Activated CD8-positive, alpha-beta memory T cell treated with anti-CD3 and anti-CD28 coated beads for 36 hours (primary cell): ENCODE data around the gene DAND5. TPM values are rescaled to one million over a fixed set of nuclear protein-coding genes. Genes with fewer than 3 reads are reported as not detected.
"Not testable (repeated sequence)": the region's sequence is repeated elsewhere in the genome, so short reads cannot be mapped to it uniquely, and the experiment has no call there.

Experiments
- CTCF ChIA-PET: fragments of 350-600 bp; sonication (Branson Sonifier 250); formaldehyde crosslinking; loops from one replicate; lab custom pipeline; 2021; ENCODE audit warnings: antibody characterized with exemption; lab: Charles Lee
- POLR2A ChIA-PET: fragments of 350-600 bp; sonication (Branson Sonifier 250); formaldehyde crosslinking; loops from one replicate; lab custom pipeline; 2021; ENCODE audit warnings: antibody characterized with exemption; lab: Charles Lee
- total RNA-seq, 2 experiments: library from RNA; stranded (reverse); gene quantifications; one replicate each; pipeline ENCODE4 v1.2.3, GENCODE V29; 2021

The DAND5 gene
- total RNA-seq, 2 experiments from 2014 or later: not detected

DNA sequence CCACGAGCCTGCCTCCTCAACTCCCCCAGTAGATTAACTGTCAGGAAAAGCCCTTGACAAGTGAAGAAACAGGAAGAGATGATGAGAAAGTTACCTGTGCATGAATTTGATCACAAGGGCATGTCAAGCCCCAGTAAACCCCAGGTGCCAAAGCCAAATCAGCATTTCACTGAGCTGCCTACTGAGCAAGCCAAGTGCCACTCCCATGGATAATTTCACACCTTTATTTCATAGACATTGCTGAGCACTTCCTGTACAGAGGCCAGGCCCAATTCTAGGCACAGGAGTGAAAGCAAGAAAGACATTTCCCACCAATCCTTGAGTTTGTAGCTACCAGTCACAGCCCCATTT lies 14.8 kb upstream of the DAND5 start:
- ChIA-PET POLR2A (interaction anchor here (0.6 to 1.3 kb wide), 2 partner anchors 8 to 1737 kb away, joined by 3 to 4 read pairs; no protein-coding TSS in a partner anchor), CTCF (interaction anchor here (1.1 to 2.9 kb wide), 2 partner anchors 11 to 21 kb away, joined by 3 to 20 read pairs; no protein-coding TSS in a partner anchor)

DNA sequence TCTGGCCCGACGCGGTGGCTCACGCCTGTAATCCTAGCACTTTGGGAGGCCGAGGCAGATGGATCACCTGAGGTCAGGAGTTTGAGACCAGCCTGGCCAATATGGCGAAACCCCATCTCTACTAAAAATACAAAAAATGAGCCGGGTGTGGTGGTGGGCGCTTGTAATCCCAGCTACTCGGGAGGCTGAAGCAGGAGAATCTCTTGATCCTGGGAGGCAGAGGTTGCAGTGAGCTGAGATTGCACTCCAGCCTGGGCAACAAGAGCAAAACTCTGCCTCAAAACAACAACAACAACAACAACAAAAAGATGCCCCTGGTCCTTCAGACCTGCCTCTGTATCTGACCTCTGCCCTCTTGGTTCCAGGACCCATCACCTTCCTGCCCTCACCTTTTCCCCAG lies 13.8 kb upstream of the DAND5 start:
- POLR2A ChIA-PET: not testable (repeated sequence)
- CTCF ChIA-PET: interaction anchor here (0.7 to 2.9 kb wide), 4 partner anchors 9 to 138 kb away, joined by 3 to 20 read pairs (median 4); no protein-coding TSS in a partner anchor

DNA sequence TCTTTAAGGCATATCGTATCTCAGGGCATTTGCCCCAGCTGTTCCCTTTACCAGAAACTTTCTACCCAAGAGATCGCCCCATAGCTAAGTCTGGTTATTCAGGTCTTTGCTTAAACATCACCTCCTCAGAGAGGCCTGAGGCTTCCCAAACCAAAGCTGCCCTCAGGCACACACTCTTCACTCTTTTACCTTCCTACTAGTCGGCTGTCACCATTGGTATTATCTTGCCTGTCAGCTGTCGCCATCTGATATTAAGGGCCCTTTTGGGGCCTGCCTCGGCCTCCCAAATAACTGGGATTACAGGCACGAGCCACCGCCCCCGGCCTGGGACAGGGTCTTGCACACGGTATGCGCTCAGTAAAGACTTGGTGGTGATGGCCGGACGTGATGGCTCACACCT lies 13.4 kb upstream of the DAND5 start:
- POLR2A ChIA-PET: interaction anchor here (1.2 kb wide), 1 partner anchor 17 kb away, joined by 3 read pairs; no protein-coding TSS in a partner anchor
- CTCF ChIA-PET: interaction anchor here (0.7 to 2.9 kb wide), 4 partner anchors 10 to 138 kb away, joined by 3 to 20 read pairs (median 4); no protein-coding TSS in a partner anchor

DNA sequence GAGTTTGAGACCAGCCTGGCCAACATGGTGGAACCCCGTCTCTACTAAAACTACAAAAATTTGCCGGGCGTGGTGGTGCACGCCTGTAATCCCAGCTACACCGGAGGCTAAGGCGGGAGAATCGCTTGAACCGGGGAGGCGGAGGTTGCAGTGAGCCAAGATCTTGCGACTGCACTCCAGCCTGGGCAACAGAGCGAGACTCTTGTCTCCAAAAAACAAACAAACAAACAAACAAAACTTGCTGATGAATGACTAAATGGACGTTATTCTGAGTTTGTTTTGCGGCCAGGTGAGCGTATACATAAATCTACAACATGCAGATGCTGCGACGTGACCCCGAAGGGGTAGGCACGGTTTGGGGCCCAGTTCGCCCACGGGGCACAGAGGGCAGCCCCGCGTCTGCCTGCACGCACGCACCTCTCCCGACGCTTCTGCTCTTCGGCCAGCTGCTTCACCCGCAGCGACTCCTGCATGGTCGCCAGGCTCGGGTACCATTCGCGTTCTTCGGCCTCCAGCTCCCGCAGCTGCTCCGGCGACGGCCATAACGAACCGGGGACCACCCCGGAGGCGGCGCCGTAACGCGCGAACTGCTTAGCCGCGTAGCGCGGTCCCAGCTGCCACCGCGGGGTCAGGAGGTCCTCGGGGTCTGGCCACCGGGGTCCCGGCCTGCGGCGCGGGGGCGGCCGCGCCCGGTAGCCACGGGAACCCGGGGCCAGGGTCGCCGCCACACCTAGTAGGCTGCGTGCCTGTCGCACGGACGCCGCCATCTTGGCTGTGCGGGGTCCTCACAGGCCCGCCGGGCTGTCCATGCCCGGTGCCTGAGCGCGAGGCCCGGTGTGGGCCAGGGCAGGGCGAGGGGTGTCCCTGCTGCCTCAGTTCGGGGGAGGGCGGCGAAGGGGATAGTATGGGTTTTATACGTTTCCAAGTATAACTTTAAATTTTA lies 12.7 kb upstream of the DAND5 start, which contains the start of gene GADD45GIP1:
Gene GADD45GIP1 (minus strand): TSS at position 778 of the 943 bp plus-strand sequence. CDS start 11 bp downstream, at position 767.
- POLR2A ChIA-PET: interaction anchor here (1.2 kb wide), 1 partner anchor 17 kb away, joined by 3 read pairs; no protein-coding TSS in a partner anchor
- CTCF ChIA-PET: interaction anchor here (0.6 to 2.9 kb wide), 5 partner anchors 9 to 556 kb away, joined by 3 to 20 read pairs (median 5); partner anchors contain the start of gene ZNF799

DNA sequence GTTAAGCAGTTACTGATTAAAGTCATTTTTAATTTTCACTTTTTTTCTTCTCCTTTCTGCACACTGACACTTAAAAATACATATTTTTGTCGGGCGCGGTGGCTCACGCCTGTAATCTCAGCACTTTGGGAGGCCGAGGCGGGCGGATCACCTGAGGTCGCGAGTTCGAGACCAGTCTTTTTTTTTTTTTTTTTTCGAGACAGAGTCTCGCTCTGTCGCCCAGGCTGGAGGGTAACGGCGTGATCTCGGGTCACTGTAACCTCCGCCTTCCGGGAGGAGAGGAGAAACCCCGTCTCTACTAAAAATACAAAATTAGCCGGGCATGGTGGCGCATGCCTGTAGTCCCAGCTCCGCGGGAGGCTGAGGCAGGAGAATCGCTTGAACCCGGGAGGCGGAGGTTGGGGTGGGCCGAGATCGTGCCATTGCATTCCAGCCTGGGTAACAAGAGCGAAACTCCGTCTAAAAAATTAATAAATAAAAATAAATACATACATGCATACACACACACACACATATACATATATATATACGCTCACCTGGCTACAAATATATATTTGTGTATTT lies 11.9 kb upstream of the DAND5 start:
- CTCF ChIA-PET: interaction anchor here (2.2 kb wide), 1 partner anchor 73 kb away, joined by 5 read pairs; no protein-coding TSS in a partner anchor
- POLR2A ChIA-PET: not testable (repeated sequence)

DNA sequence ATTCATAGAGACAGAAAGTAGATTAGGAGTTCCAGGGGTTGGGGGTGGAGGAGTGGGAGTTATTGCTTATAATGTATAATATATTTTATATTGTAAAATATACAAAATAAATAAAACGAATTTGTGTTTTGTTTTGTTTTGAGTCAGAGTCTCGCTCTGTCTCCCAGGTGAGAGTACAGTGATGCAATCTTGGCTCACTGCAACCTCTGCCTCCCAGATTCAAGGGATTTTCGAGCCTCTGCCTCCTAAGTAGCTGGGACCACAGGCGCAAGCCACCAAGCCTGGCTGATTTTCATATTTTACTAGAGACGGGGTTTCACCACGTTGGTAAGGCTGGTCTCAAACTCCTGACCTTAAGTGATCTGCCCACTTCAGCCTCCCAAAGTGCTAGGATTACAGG lies 9.9 kb upstream of the DAND5 start:
- CTCF ChIA-PET: interaction anchor here (1.2 to 1.3 kb wide), 2 partner anchors 9 to 18 kb away, joined by 3 to 4 read pairs; no protein-coding TSS in a partner anchor

DNA sequence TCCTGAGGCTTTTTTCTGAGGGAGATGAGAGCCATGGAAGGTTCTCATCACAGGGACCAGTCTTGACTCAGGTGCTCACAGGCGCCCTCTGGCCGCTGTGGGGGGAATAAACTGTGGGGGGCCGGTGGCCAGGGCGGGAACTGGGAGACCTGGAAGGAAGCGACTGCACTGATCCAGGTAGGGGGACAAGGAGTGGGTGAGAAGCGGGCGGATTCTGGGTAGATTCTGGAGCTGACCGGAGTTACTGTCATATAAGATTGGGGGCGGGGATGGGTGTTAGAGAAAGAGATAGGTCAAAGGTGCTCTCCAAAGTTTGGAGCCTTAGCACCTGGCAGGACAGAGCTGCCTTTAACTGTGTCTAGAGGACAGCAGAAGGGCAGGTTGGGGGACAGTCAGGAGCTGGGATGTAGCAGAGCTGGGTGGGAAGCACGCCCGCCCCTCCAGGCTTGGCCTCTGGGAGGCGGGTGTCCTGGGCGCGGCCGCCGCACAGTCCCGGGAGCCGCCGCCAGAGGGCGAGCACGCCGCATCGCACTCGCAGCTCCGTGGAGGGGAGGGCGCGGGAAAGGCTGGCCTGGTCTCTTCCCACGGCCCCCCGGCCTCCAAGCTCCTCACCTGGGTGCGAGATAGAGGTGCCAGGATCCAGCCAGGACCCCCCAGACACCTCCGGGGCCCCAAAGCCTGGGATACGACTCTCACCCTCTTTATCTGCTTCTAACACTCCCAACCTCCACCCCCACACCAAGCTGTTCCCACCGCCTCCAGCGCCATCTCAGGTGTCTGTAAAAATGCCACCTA lies 4.2 kb upstream of the DAND5 start:
- CTCF ChIA-PET: interaction anchor here (0.6 to 6.8 kb wide), 63 partner anchors 10 to 1383 kb away, joined by 3 to 83 read pairs (median 4); partner anchors contain the start of genes CACNA1A, CALR, DNASE2 and FARSA
- POLR2A ChIA-PET: interaction anchor here (0.5 to 1.1 kb wide), 6 partner anchors 9 to 190 kb away, joined by 3 to 4 read pairs (median 3); partner anchors contain the start of gene FARSA

More for the DNA sequence above, 9.9 kb upstream of the DAND5 start:
- POLR2A ChIA-PET: interaction anchor here (0.7 kb wide), 1 partner anchor 74 kb away, joined by 9 read pairs; no protein-coding TSS in a partner anchor

DNA sequence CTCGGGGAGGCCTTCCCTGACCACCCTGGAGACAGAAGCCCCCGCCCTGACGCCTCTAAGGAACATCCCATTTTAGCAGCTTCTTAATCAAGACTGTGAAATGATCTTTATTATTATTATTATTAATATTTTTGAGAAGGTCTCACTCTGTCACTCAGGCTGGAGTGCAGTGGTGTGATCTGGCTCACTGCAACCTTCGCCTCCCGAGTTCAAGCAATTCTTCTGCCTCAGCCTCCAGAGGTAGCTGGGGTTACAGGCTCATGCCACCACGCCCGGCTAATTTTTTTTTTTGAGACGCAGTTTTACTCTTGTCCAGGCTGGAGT lies 3.6 kb upstream of the DAND5 start:
- CTCF ChIA-PET: interaction anchor here (0.6 to 6.8 kb wide), 59 partner anchors 10 to 1384 kb away, joined by 3 to 83 read pairs (median 5); partner anchors contain the start of genes CACNA1A, CALR, DNASE2 and FARSA

DNA sequence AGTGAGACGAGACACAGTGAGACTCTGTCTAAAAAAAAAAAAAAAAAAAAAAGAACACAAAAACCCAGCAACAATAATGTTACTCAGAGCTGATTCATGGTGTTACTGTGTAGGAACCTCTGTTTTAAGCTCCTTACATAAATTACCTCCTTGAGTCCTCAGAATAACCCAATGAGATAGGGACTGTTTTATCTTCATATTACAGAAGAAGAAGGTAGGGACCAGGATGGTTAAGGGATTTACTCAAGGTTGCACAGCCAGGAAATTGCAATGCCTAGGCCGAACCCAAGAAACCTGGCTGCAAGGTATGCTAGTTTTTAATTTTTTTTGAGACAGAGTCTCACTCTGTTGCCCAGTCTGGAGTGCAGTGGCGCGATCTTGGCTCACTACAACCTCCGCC lies 1.5 kb upstream of the DAND5 start:
- ChIA-PET CTCF (interaction anchor here (0.7 to 6.8 kb wide), 10 partner anchors 8 to 471 kb away, joined by 3 to 83 read pairs (median 3); partner anchors contain the start of genes FARSA and GCDH), POLR2A (interaction anchor here (0.6 kb wide), 1 partner anchor 200 kb away, joined by 3 read pairs; no protein-coding TSS in a partner anchor)

More for the DNA sequence above, 3.6 kb upstream of the DAND5 start:
- POLR2A ChIA-PET: interaction anchor here (0.8 to 1.1 kb wide), 4 partner anchors 19 to 128 kb away, joined by 3 to 4 read pairs (median 4); partner anchors contain the start of gene FARSA

DNA sequence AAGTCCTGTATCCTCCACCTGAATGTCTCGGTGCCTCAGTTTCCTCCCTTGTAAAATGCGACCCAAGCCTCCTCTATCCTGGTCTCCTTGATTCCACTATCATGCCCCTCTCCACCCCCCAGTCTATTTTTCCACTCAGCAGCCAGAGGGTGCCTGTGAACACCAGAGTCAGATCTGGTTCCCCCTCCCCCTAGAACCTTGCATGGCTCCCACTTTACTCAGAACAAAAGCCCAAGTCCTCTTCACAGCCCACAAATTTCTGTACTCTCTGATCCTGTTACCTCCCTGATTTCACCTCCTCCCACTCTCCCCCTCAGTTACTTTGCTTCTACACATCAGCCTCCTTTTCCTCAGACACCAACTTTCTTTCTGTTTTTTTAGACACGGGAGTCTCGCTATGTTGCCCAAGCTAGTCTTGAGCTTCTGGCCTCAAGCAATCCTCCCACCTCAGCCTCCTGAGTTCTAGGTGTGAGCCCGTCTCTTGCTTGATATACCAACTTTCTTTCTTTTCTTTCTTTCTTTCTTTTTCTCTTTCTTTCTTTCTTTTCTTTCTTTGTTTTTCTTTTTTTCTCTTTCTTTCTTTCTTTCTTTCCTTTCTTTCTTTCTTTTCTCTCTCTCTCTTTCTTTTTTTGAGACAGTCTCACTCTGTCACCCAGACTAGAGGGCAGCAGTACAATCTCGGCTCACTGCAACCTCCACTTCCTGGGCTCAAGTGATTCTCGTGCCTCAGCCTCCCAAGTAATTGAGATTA lies 869 bp downstream of the DAND5 start:
- POLR2A ChIA-PET: no interaction called here
- CTCF ChIA-PET: interaction anchor here (4.0 to 6.8 kb wide), 2 partner anchors 6 to 124 kb away, joined by 14 to 83 read pairs; no protein-coding TSS in a partner anchor

DNA sequence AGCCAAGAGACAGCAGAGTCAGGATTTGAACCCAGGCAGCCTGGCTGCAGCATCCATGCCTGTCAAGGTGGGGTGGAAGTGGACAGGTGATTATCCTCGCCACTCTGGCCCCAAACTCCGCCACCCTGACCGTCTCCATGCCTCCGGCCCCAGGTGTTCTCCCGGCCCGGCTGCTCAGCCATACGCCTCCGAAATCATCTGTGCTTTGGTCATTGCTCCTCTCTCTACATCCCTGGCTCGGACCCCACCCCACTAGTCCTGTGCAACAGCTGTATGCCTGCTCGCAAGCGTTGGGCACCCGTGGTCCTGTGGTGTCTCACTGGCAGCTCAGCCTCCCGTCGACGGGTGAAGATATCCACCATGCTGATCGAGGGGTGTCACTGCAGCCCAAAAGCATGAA lies 3.9 kb downstream of the DAND5 start:
- CTCF ChIA-PET: no interaction called here
- POLR2A ChIA-PET: no interaction called here

DNA sequence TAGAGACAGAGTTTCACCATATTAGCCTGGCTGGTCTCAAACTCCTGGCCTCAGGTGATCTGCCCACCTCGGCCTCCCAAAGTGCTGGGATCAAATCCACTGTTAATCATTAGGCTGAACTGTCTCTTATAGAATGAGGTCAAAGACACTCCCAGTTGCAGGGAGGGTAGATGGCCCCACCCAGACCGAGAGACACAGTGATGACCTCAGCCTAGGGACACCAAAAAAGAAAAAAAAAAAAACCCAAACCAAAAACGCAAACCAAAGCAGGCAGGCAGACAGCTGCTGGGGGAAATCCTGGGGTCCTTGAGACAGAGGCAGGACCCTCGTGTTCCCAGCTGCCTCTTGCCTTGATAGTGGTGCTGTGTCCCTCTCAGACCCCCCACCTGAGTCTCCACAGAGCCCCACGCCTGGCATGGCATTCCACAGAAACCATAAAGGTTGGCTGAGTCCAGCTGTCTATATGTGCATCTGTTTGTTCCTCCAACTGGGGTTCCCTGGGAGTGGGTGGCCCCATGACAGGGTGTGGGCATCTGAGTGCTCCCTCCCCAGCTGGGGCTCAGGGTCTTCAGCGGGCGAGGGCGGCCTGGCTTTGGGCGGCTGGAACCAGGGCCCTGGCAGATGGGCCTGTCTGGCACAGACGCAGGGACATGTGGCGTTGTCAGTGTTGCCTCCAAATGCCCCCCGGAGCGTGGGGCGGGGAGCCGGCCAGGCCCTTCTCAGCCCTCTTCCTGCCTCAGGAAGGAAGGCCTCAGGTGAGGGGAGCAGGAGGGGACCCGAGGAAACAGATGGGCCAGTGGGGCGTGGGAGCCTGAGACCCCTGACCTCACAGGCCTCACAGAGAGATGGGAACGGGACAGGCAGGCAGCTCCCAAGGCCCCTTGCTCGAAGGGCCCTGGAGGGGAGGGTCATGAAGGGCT lies 5.2 kb downstream of the DAND5 start:
- ChIA-PET POLR2A (interaction anchor here (0.7 kb wide), 1 partner anchor 9 kb away, joined by 3 read pairs; no protein-coding TSS in a partner anchor), CTCF (interaction anchor here (2.1 to 7.2 kb wide), 4 partner anchors 8 to 120 kb away, joined by 5 to 126 read pairs (median 96); partner anchors contain the start of gene DAND5)

DNA sequence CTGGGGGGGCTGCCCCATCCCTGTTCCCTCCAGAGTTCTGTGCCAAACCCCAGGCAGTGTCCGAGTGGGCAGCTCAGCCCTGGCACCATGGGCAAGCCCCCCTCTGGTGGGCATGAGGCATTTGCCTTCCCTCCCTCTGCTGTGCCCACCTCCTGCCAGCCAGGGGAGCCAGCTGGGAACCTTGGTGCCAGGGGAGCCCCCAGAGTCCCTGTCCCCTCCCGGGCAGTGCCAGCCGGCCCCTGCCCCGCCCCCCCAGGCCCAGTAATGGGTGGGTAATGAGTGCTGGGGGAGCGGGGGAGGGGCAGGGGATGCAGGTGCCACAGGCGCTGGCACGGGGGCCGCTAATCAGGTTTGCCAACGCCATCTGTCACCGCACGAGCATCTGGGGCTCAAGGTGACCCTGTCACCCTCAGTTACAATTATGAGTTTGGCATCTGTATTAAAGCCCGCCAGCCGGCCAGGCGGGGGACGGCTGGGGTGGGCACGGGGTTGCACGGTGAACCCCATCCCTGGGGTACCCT lies 5.9 kb downstream of the DAND5 start:
- CTCF ChIA-PET: interaction anchor here (1.0 to 7.2 kb wide), 7 partner anchors 9 to 157 kb away, joined by 3 to 126 read pairs (median 5); partner anchors contain the start of gene DAND5
- POLR2A ChIA-PET: no interaction called here

DNA sequence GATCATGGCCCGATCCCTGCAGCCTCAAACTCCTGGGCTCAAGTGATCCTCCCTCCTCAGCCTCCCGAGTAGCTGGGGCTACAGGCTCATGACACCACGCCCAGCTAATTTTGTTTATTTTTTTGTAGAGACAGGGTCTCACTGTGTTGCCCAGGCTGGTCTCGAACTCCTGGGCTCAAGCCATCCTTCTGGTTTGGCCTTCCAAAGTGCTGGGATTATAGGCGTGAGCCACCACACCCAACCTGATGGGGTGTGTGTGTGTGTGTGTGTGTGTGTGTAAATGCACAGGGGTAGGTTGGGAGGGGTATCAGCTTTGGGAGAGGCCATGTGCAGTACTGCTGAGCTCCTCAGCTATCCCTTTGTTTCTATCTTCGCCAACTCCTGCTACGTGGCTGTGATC lies 6.7 kb downstream of the DAND5 start:
- POLR2A ChIA-PET: not testable (repeated sequence)
- CTCF ChIA-PET: interaction anchor here (0.9 to 7.2 kb wide), 9 partner anchors 9 to 156 kb away, joined by 3 to 126 read pairs (median 5); partner anchors contain the start of gene DAND5

DNA sequence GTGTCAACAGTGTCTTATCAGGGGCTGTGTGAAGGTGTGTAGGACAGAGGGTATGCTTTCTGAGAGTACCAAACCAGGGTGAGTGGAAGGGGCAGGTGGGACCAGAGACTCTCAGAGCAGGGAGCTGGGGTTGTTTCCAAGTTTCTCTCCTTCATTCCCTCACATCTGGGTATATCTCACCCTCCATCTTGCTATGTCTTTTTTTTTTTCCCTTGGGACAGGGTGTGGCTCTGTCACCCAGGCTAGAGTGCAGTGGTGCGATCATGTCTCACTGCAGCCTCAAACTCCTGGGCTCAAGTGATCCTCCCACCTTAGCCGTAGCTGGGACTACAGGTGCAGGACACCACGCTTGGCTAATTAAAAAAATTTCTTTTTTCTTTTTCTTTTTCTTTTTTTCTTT lies 10.6 kb downstream of the DAND5 start:
- CTCF ChIA-PET: interaction anchor here (0.6 to 7.2 kb wide), 5 partner anchors 13 to 114 kb away, joined by 3 to 126 read pairs (median 6); no protein-coding TSS in a partner anchor
- POLR2A ChIA-PET: no interaction called here
